ENCODE measurements around the gene FSTL4. TPM values are rescaled to one million over a fixed set of nuclear protein-coding genes. Genes with fewer than 3 reads are reported as not detected.

Gene FSTL4
- polyA plus RNA-seq, 1 of the 3 experiments (the other 2 are of a cell fraction), result not detected

DNA sequence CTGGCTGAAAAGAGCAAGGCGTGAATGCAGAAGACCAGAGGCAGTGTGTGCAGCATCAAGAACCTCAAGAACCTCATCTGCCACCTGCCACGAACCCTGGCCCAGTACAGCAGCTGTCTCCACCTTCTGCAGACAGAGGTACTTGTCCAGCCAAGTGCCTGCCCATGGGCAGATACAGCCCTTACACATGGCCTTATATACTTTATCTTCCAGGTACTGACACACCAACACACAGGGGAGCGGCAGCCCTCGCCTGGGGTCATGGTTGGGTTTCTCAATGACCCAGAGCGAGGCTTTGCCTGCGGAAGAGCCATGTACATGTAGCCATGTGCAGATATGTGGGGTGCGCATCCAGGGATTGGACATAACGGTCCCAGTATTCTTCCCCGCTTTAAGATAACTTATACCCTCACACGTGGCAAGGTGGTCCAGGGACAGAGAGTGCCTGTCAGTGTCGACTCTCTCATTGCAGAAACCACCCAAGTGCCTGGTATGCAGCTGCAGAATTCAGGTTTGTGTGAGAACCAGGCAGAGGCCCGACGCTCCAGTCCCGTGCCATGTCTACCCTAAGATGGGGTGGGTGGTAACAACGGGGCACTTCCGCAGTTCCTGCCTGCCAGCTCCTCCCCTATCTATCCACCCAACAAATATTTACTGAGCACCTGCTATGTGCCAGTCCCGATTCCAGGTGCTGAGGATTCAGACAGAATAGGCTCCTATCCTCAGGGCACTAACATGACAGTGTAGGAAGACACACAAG lies 206.9 kb downstream of the FSTL4 start (continued):
- TF ChIP-seq PBX3 (IDR thresholded peaks at IDR 0.05), result no peak
- no peak for TF ChIP-seq FOXJ3 (CRISPR knock-in tag; IDR thresholded peaks at IDR 0.05)
- TF ChIP-seq EZH2phosphoT487 (IDR thresholded peaks at IDR 0.05; ENCODE audit: borderline replicate concordance, low read depth), result no peak
- TF ChIP-seq TAF1 (IDR thresholded peaks at IDR 0.05; ENCODE audit: borderline replicate concordance, low read depth, low read length), result no peak
- TF ChIP-seq RCOR1 (IDR thresholded peaks at IDR 0.05; ENCODE audit: low read length), result no peak
- no peak for TF ChIP-seq USF1 (IDR thresholded peaks at IDR 0.05; ENCODE audit: borderline replicate concordance, low read depth)
- no peak for TF ChIP-seq MXI1 (IDR thresholded peaks at IDR 0.05; ENCODE audit: low read depth, low read length)

- H3K9me2 ChIP-seq, result no peaks in the 10 kb centered on the region
- no peak overlapping the region for H2AFZ ChIP-seq (ENCODE audit: low read depth)
- no peak overlapping the region for H3K4me3 ChIP-seq (ENCODE audit: low read depth in 2 of 2, low read length in 1 of 2)
- no peak overlapping the region for H3K27ac ChIP-seq (ENCODE audit: low read depth in 2 of 2, low read length in 1 of 2)
- H3K36me3 ChIP-seq (replicated peaks in 1 of 2; ENCODE audit: control insufficient read depth in 1 of 2, insufficient read depth in 2 of 2, low read length in 1 of 2), result no peaks in the 10 kb centered on the region
- no peak overlapping the region for H3K9ac ChIP-seq
- CTCF ChIA-PET, result interaction anchor here (1.0 to 1.5 kb wide), 3 partner anchors 11 to 19 kb away, joined by 3 to 5 read pairs (median 3); no protein-coding TSS in a partner anchor
- H3F3A ChIP-seq (replicated peaks; ENCODE audit: insufficient read depth), result no peaks in the 10 kb centered on the region
- H3K4me2 ChIP-seq, result no peak overlapping the region
- TF ChIP-seq ZBTB33 (IDR thresholded peaks at IDR 0.05; ENCODE audit: borderline replicate concordance, low read depth) (no peak), CTCF (IDR thresholded peaks at IDR 0.05) (peak; percentile 28; the same call in 1 of the 2 replicates), EP300 (IDR thresholded peaks at IDR 0.05; ENCODE audit: borderline replicate concordance in 1 of 2, low read depth in 1 of 2, low read length in 1 of 2) (no peak), USF1 (IDR thresholded peaks at IDR 0.05; ENCODE audit: borderline replicate concordance, low read depth) (no peak), YY1 (IDR thresholded peaks at IDR 0.05; ENCODE audit: low read depth) (no peak)
- TF ChIP-seq, protein P1, sequence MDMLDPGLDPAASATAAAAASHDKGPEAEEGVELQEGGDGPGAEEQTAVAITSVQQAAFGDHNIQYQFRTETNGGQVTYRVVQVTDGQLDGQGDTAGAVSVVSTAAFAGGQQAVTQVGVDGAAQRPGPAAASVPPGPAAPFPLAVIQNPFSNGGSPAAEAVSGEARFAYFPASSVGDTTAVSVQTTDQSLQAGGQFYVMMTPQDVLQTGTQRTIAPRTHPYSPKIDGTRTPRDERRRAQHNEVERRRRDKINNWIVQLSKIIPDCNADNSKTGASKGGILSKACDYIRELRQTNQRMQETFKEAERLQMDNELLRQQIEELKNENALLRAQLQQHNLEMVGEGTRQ (IDR thresholded peaks at IDR 0.05; ENCODE audit: borderline replicate concordance, low read depth, low read length), result no peak
- H3K4me1 ChIP-seq (ENCODE audit: control insufficient read depth in 1 of 2, insufficient read depth in 2 of 2, low read depth in 1 of 2, low read length in 1 of 2), result peaks cover 0 to 4% of the 10 kb centered on the region in 2 experiments; a peak in 1 of 4 replicates
- no peaks in the 10 kb centered on the region for H3K27me3 ChIP-seq (ENCODE audit: insufficient read depth)
- POLR2A ChIA-PET, result no interaction called here
- H4K20me1 ChIP-seq (ENCODE audit: insufficient read depth), result no peaks in the 10 kb centered on the region
- DNase-seq, result no peak
- H3K79me2 ChIP-seq (ENCODE audit: insufficient read depth), result no peaks in the 10 kb centered on the region
- H3K9me3 ChIP-seq, result no peaks in the 10 kb centered on the region
- WGBS (ENCODE audit: low lambda C conversion rate), result 61% methylated on average over 7 of the region's 7 CpGs
These were observed 207.6 kb downstream of the FSTL4 start for GRCh38 chr5:133404724-133405123.

Data from SK-N-SH (cell line).